ENCODE results near the gene KLKB1.
"Not testable (repeated sequence)": the region's sequence is repeated elsewhere in the genome, so short reads cannot be mapped to it uniquely, and the experiment has no call there.

KLKB1 gene

DNA sequence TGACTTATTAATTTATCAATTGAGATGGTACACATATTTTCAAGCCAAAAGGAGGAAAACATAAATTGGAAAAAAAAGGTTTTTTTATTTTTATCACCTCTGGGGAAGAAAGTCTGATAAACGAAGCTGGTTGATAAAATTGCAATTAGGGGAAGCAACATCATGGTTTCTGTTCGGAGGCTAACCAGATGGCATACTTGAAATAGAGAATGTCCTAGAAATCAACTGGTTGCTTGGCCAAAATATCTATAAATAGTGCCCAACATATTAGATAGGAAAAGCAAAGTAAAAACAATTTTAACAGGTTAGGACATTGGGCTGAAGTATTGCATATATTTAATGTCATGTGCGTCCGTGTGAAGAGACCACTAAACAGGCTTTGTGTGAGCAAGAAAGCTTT lies 14.3 kb downstream of the KLKB1 start:
- no peak for FAIRE-seq
- no peak for DNase-seq (ENCODE audit: insufficient read length, low spot score)
- no peak for TF ChIP-seq POLR2A (IDR thresholded peaks at IDR 0.05; ENCODE audit: low read depth, low read length)

DNA sequence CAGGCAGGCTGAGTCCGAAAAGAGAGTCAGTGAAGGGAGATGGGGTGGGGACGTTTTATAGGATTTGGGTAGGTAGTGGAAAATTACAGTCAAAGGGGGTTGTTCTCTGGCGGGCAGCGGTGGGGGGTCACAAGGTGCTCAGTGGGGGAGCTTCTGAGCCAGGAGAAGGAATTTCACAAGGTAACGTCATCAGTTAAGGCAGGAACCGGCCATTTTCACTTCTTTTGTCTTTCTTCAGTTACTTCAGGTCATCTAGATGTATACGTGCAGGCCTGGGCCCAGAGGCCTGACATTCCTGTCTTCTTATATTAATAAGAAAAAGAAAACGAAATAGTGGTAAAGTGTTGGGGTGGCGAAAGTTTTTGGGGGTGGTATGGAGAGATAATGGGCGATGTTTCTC lies 14.7 kb downstream of the KLKB1 start:
- FAIRE-seq, result not testable (repeated sequence)

DNA sequence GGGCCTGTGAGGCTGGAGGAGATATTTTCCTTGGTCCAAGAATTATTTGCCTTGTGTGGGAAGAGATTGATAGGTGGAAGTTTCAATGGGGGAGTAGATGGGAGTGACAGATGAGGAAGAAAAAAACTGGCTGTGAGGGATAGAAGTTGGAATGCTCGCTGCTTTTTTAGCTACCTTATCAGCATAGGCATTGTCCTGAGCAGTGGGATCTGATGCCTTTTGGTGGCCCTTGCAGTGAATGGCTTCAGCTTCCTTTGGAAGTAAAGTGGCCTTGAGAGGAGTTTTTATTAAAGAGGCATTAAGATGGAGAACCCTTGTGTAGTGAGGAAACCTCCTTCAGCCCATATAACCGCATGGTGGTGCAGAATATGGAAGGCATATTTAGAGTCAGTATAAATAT lies 16.0 kb downstream of the KLKB1 start:
- TF ChIP-seq POLR2A (IDR thresholded peaks at IDR 0.05; ENCODE audit: low read depth, low read length), result no peak
- FAIRE-seq (no peak), DNase-seq (ENCODE audit: insufficient read length, low spot score) (no peak)

More for the DNA sequence above, 14.7 kb downstream of the KLKB1 start:
- not testable (repeated sequence) for DNase-seq (ENCODE audit: insufficient read length, low spot score)

DNA sequence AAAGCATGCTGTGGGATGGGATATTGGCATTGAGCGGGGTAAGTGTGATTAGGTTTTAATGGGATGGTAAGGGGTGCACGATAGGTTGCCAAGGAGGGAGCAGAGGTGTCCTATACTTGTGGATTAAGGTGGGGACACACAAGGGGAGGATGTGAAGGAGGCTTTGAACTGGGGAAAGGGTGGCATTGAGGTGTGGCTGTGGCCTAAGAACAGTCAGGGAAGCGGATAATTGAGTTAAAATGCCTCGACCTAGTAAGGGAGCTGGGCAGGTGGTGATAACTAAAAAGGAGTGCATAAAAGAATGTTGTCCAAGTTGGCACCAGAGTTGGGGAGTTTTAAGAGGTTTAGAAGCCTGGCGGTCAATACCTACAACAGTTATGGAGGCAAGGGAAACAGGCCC lies 17.5 kb downstream of the KLKB1 start:
- DNase-seq (ENCODE audit: insufficient read length, low spot score), result no peak
- FAIRE-seq, result no peak
- no peak for TF ChIP-seq POLR2A (IDR thresholded peaks at IDR 0.05; ENCODE audit: low read depth, low read length)

DNA sequence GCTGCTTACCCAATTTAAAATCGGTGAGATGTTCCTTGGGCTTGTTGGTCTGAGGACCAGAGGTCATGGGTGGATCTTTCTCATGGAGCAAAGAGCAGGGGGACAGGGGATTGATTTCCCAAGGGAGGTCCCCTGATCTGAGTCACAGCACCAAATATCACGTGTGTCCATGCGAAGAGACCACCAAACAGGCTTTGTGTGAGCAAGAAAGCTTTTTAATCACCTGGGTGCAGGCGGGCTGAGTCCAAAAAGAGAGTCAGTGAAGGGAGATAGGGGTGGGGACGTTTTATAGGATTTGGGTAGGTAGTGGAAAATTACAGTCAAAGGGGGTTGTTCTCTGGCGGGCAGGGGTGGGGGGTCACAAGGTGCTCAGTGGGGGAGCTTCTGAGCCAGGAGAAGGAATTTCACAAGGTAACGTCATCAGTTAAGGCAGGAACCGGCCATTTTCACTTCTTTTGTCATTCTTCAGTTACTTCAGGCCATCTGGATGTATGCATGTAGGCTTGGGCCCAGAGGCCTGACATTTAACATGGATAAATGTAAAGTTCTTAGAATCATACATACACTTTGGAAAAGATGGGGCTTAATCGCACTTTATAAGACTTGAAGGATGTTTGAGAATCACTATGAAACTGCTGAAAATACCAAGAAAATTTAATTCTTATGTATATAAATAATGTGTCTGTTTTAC lies 19.9 kb downstream of the KLKB1 start:
- not testable (repeated sequence) for FAIRE-seq

DNA sequence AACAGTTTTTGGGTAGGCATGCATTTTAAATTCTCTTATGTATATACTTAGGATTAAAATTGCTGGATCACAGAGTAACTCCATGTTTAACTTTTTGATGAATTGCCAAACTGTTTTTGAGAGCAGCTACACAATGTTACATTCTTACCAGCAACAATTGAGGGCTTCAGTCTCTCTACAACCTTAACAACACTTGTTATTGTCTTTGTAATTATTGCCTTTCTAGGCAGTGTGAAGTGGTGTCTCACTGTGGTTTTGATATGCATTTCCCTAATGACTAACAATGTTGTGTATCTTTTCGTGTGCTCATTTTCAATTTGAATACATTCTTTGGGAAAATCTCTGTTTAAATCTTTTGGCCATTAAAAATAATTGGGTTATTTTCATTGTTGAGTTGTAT lies 21.3 kb downstream of the KLKB1 start:
- TF ChIP-seq POLR2A (IDR thresholded peaks at IDR 0.05; ENCODE audit: low read depth, low read length), result no peak
- DNase-seq (ENCODE audit: insufficient read length, low spot score) (no peak), FAIRE-seq (no peak)

More for the DNA sequence above, 19.9 kb downstream of the KLKB1 start:
- DNase-seq (ENCODE audit: insufficient read length, low spot score), result not testable (repeated sequence)

DNA sequence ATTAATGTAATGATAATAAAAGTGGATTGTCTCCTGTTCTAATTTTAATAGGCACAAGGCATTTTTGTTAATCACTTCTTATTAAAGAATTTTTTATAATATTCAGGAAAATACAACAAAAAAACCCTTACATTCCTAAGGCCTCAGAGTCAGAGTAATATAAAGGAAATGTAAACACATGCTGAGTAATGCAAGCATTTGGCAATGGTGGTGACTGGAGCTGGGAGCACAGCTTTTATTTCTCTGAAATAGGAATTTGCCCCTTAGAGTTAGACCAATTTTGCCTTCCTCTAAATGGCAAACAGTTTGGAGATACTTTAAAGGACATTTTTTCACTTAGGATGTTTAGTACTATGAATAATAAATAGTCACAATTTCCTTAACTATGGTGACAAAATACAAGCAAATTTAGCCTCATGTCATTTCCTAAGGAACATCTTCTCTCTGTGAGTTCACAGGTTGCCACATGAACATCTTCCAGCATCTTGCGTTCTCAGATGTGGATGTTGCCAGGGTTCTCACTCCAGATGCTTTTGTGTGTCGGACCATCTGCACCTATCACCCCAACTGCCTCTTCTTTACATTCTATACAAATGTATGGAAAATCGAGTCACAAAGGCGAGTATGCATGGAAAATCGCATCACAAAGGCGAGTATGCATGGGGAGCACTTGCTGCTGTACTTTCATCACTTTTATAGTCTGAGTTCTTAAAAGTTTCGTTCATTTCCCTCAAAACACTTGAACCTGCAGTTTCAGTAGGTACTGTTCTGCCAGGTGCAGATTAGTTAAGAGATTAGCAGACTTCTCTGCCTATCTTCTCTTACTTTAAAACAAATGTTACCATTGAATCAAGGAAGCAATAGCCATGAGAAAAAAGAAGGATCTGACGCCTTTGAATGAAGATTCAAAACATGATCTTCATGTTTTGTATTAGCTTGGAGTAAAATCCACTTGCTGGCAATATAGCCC lies 22.8 kb downstream of the KLKB1 start:
- no peak for FAIRE-seq
- TF ChIP-seq POLR2A (IDR thresholded peaks at IDR 0.05; ENCODE audit: low read depth, low read length), result no peak
- DNase-seq (ENCODE audit: insufficient read length, low spot score), result no peak

DNA sequence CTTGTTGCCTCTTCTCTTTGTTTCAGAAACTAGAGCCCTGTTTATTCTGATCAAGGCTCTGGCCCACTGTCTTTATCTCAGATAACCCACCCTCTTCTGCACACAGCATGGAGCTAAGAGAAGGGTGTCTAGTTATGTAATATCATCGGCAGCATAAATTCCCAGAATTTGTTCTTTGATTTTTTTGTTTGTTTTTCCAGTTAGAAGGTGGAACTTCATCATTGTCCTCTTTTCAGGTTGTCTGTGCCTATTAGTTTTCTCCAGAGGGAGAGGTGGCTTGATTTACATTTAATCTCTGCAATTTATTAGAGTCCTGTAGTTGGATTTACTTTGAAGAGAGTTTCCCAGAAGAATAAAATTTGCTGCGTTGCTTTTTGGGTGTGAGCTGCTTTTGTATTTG lies 23.5 kb downstream of the KLKB1 start:
- no peak for FAIRE-seq
- no peak for TF ChIP-seq POLR2A (IDR thresholded peaks at IDR 0.05; ENCODE audit: low read depth, low read length)
- no peak for DNase-seq (ENCODE audit: insufficient read length, low spot score)

DNA sequence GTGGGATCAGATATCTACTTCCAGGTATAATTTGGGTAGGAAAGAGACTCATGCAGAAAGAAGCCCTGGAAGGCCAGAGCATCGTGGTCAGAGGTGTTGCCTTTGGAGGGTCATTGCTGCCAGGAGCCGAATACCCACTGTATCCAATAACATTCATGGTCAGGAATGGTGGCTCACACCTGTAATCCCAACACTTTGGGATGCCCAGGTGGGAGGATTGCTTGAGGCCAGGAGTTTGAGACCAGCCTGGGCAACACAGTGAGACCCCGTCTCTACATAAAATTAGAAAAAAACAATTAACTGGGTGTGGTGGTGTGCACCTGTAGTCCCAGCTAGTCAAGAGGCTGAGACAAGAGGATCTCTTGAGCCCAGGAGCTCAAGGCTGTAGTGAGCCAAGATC lies 27.8 kb downstream of the KLKB1 start:
- DNase-seq (ENCODE audit: insufficient read length, low spot score) (no peak), FAIRE-seq (no peak)
- no peak for TF ChIP-seq POLR2A (IDR thresholded peaks at IDR 0.05; ENCODE audit: low read depth, low read length)

DNA sequence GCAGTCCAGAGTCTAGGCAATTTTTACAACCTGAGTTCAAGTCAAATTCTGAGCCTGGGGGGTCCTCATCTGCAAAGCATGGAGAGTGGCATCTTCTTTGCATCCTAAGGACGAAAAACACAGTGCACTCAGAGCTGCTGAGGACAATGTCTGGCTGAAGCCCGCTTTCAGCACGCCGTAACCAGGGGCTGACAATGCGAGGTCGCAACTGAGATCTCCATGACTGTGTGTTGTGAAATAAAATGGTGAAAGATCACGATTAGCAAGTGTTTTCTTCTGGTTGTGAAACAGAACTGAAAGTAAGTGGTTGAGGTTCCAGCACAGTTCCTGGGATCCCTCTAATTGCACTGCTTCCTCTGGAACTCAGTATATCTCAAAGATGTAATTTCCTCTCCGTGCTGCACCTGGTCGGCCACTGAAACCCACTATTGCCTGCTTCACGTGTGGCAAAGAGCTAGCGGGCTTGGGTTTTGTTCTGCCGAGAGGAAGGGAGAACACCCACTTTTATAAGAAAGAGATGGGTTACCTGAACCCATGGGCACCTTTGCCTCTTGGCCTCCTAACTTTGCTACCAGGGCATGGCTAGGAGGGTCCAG lies 31.0 kb downstream of the KLKB1 start:
- TF ChIP-seq POLR2A (IDR thresholded peaks at IDR 0.05; ENCODE audit: low read depth, low read length), result no peak
- no peak for FAIRE-seq
- no peak for DNase-seq (ENCODE audit: insufficient read length, low spot score)

DNA sequence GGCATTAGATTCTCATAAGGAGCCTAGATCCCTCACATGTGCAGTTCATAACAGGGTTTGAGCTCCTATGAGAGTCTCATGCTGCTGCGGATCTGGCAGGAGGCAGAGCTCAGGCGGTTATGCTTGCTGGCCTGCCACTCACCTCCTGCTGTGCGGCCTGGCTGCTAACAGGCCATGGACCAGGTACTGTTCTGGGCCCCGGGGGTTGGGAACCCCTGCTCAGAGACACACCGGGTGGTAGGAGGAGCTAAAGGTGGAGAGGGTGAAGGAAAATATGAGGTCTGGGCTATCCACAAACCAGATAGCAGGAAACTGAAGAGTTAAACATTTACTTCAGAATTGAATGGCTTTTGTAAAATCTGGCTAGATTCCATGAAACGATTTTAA lies 32.8 kb downstream of the KLKB1 start:
- TF ChIP-seq POLR2A (IDR thresholded peaks at IDR 0.05; ENCODE audit: low read depth, low read length), result no peak
- DNase-seq (ENCODE audit: insufficient read length, low spot score) (no peak), FAIRE-seq (no peak)

DNA sequence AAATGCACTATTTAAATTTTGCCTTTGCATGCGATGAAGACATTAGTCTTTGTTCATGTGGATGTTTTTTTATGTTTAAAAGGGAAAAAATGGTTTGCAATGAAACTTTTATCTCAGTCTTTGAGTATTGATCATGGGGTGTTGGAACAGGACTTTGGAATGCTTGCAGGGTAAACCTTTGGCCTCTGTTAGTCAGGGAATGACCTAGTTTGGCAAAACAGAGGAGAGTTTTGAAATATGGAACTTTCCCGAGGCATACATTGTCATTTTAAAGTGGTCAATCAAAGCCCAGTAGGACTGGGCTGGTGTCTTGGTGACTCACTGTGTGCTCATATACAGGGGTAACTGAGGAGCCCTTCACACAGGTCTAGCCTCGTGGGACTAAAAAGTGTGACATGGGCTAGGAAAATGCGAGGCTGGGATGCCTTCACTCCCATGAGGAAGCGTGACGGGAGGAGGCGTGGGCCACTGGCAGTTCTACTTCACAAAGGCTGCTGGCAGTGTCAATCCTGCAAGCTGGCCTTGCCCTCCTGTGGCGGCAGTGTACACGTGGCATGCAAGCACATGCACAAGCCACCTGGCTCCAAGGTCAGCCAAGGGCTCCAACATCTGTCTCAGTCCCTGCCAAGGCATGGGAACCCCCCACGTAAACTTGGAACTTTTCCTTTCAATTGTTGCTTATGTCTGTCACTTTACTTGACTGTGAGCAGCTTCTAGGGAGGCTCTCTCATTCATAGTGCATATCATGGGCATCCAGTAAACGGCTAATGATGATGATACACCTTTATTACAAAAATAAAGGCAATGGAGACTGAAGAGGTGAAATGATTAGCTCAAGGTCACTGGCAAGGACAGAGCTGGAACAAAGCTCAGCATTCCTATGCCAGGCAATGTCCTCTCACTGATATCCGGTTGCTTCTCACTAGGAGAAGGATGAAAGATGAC lies 33.5 kb downstream of the KLKB1 start:
- TF ChIP-seq POLR2A (IDR thresholded peaks at IDR 0.05; ENCODE audit: low read depth, low read length), result no peak
- FAIRE-seq, result no peak
- DNase-seq (ENCODE audit: insufficient read length, low spot score), result no peak

DNA sequence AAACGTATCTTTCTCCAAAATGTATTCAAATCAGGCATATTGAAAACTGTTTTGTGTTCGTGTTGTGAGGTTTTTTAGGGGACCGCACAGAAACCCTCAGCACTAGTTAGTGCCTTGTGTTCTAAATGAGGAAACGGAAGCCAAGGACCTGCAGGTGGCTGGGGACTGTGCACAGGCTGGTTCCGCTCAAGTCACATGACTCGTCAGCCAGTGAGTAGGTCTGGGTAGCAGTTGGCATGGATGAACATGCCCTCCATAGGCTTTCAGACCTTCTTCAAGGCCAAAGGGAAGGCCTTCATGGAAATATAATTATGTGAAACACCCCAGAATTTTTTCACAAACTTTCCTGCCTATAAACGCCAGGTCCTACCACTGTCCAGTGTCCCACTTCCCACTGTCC lies 37.4 kb downstream of the KLKB1 start:
- FAIRE-seq (no peak), DNase-seq (ENCODE audit: insufficient read length, low spot score) (no peak)
- TF ChIP-seq POLR2A (IDR thresholded peaks at IDR 0.05; ENCODE audit: low read depth, low read length), result no peak

DNA sequence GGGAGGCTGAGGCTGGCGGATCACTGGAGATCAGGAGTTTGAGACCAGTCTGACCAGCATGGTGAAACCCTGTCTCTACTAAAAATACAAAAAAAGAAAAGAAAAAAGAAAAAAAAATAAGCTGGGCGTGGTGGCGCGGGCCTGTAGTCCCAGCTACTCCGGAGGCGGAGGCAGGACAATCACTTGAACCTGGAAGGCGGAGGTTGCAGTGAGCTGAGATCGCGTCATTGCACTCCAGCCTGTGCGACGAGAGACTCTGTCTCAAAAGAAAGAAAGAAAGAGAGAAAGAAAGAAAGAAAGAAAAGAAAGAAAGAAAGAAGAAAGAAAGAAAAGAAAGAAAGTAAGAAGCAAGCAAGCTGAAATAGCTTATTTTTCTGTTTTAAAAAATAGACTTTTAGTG lies 37.9 kb downstream of the KLKB1 start:
- DNase-seq (ENCODE audit: insufficient read length, low spot score); FAIRE-seq: not testable (repeated sequence)
